Measurements from ENCODE around the gene CYGB. TPM values are rescaled to one million over a fixed set of nuclear protein-coding genes. Genes with fewer than 3 reads are reported as not detected.

CYGB gene
- total and polyA plus RNA-seq, 10 of the 15 experiments (the other 5 are each of a cell fraction or from before 2014, with no cell fraction given) = 0.34 TPM; not detected in 9

- TF ChIP-seq, protein P1, sequence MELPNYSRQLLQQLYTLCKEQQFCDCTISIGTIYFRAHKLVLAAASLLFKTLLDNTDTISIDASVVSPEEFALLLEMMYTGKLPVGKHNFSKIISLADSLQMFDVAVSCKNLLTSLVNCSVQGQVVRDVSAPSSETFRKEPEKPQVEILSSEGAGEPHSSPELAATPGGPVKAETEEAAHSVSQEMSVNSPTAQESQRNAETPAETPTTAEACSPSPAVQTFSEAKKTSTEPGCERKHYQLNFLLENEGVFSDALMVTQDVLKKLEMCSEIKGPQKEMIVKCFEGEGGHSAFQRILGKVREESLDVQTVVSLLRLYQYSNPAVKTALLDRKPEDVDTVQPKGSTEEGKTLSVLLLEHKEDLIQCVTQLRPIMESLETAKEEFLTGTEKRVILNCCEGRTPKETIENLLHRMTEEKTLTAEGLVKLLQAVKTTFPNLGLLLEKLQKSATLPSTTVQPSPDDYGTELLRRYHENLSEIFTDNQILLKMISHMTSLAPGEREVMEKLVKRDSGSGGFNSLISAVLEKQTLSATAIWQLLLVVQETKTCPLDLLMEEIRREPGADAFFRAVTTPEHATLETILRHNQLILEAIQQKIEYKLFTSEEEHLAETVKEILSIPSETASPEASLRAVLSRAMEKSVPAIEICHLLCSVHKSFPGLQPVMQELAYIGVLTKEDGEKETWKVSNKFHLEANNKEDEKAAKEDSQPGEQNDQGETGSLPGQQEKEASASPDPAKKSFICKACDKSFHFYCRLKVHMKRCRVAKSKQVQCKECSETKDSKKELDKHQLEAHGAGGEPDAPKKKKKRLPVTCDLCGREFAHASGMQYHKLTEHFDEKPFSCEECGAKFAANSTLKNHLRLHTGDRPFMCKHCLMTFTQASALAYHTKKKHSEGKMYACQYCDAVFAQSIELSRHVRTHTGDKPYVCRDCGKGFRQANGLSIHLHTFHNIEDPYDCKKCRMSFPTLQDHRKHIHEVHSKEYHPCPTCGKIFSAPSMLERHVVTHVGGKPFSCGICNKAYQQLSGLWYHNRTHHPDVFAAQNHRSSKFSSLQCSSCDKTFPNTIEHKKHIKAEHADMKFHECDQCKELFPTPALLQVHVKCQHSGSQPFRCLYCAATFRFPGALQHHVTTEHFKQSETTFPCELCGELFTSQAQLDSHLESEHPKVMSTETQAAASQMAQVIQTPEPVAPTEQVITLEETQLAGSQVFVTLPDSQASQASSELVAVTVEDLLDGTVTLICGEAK (IDR thresholded peaks at IDR 0.05; ENCODE audit: borderline replicate concordance) = no peak
- no peak for TF ChIP-seq YY1 (IDR thresholded peaks at IDR 0.05; ENCODE audit: low read depth, low read length)
- TF ChIP-seq, protein P2, sequence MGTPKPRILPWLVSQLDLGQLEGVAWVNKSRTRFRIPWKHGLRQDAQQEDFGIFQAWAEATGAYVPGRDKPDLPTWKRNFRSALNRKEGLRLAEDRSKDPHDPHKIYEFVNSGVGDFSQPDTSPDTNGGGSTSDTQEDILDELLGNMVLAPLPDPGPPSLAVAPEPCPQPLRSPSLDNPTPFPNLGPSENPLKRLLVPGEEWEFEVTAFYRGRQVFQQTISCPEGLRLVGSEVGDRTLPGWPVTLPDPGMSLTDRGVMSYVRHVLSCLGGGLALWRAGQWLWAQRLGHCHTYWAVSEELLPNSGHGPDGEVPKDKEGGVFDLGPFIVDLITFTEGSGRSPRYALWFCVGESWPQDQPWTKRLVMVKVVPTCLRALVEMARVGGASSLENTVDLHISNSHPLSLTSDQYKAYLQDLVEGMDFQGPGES (IDR thresholded peaks at IDR 0.05) = no peak
- TF ChIP-seq PAX8 (IDR thresholded peaks at IDR 0.05) = no peak
- TF ChIP-seq SMC3 (IDR thresholded peaks at IDR 0.05; ENCODE audit: borderline replicate concordance, low read length) = no peak
- TF ChIP-seq SPI1 (IDR thresholded peaks at IDR 0.05; ENCODE audit: borderline replicate concordance, insufficient read depth, low read depth, low read length) = no peak
- no peak for TF ChIP-seq MYC (IDR thresholded peaks at IDR 0.05; ENCODE audit: insufficient read depth, insufficient read length, insufficient replicate concordance, low read length, severe bottlenecking)
- no peak for TF ChIP-seq USF1 (IDR thresholded peaks at IDR 0.05; ENCODE audit: borderline replicate concordance, extremely low read length, insufficient read depth, low read depth, low read length)
- no peak for TF ChIP-seq NR2F1 (conservative IDR thresholded peaks at IDR 0.05)
- TF ChIP-seq FOXK2 (IDR thresholded peaks at IDR 0.05) = no peak
- TF ChIP-seq HSF1 (IDR thresholded peaks at IDR 0.05; ENCODE audit: low read depth, low read length) = no peak
These were observed 57.9 kb downstream of the CYGB start (continued) for GRCh38 chr17:76479515-76480060.
